CD4-positive, alpha-beta T cell treated with Interleukin-17A for 1 hour (primary cell): ENCODE results near the gene RGL3.
"Not testable (repeated sequence)": the region's sequence is repeated elsewhere in the genome, so short reads cannot be mapped to it uniquely, and the experiment has no call there.

ENCODE experiments used
- DNase-seq: peaks from one replicate; pipeline ENCODE4 v3.0.0-alpha.2; 2020

Gene RGL3

GRCh38 chr19:11418549-11419506 lies at the start of gene RGL3:
Gene RGL3, minus strand, starts transcription at chr19:11419314. Its CDS starts 36 bp downstream, at chr19:11419278.
- DNase-seq: no peak

GRCh38 chr19:11468266-11468845 lies 49.2 kb upstream of the RGL3 start:
- not testable (repeated sequence) for DNase-seq

- no peak for DNase-seq
These were observed 46.5 kb upstream of the RGL3 start for GRCh38 chr19:11465600-11465999.

- DNase-seq: no peak
These were observed 45.5 kb upstream of the RGL3 start for GRCh38 chr19:11464333-11465265.

- no peak for DNase-seq
These were observed 44.3 kb upstream of the RGL3 start for GRCh38 chr19:11463391-11463790.

GRCh38 chr19:11461453-11461852 lies 42.3 kb upstream of the RGL3 start:
- no peak for DNase-seq

- no peak for DNase-seq
These were observed 41.1 kb upstream of the RGL3 start for GRCh38 chr19:11460207-11460606.

- not testable (repeated sequence) for DNase-seq
These were observed 39.8 kb upstream of the RGL3 start for GRCh38 chr19:11458912-11459311.

GRCh38 chr19:11458236-11458900 lies 39.3 kb upstream of the RGL3 start:
- DNase-seq: no peak

- no peak for DNase-seq
These were observed 38.7 kb upstream of the RGL3 start for GRCh38 chr19:11457831-11458230.

GRCh38 chr19:11457115-11457514 lies 38.0 kb upstream of the RGL3 start:
- no peak for DNase-seq

- DNase-seq: no peak
These were observed 37.5 kb upstream of the RGL3 start for GRCh38 chr19:11456659-11457058.

- DNase-seq: not testable (repeated sequence)
These were observed 36.1 kb upstream of the RGL3 start for GRCh38 chr19:11455233-11455554.

- DNase-seq: no peak
These were observed 34.6 kb upstream of the RGL3 start for GRCh38 chr19:11453468-11454341.

GRCh38 chr19:11452620-11453310 lies 33.7 kb upstream of the RGL3 start:
- no peak for DNase-seq

GRCh38 chr19:11451871-11452619 lies 32.9 kb upstream of the RGL3 start:
- DNase-seq: no peak

GRCh38 chr19:11451327-11451870 lies 32.3 kb upstream of the RGL3 start:
- no peak for DNase-seq

GRCh38 chr19:11450570-11451326 lies 31.6 kb upstream of the RGL3 start:
- DNase-seq: no peak

GRCh38 chr19:11448923-11449554 lies 29.9 kb upstream of the RGL3 start:
- DNase-seq: no peak
